A673 (cell line): ENCODE data around the gene GOSR2. TPM values are rescaled to one million over a fixed set of nuclear protein-coding genes. Genes with fewer than 3 reads are reported as not detected.

Source experiments
- BruUV-seq: library from RNA; stranded (reverse); fragments of 400-500 nt; replicated peaks from 2 replicates; lab custom pipeline; 2021; lab: Mats Ljungman, UMichigan
- CTCF ChIA-PET: fragments of 300-600 bp; sonication (Branson Sonifier 250); formaldehyde crosslinking; loops from one replicate; lab custom pipeline; 2022; ENCODE audit warnings: antibody characterized with exemption; lab: Charles Lee
- POLR2A ChIA-PET: fragments of 300-600 bp; sonication (Branson Sonifier 250); formaldehyde crosslinking; loops from one replicate; lab custom pipeline; 2022; ENCODE audit warnings: antibody characterized with exemption; ENCODE audit not compliant: low non-redundant PET; lab: Charles Lee
- DNase-seq: peaks from one replicate; pipeline ENCODE4 v3.0.0-alpha.2; 2015; ENCODE audit warnings: low spot score
- H3K27ac ChIP-seq: fragments of 200-600 bp; sonication (generic); 2 replicates; pipeline ENCODE4 v1.5.1; 2016; ENCODE audit warnings: mixed run types, low read depth, mild to moderate bottlenecking, mixed read lengths, antibody characterized with exemption, low read length; ENCODE audit not compliant: poor library complexity, severe bottlenecking
- H3K27me3 ChIP-seq: fragments of 200-600 bp; sonication (generic); replicated peaks from 2 replicates; pipeline ENCODE4 v1.6.1; 2017; ENCODE audit warnings: mixed run types, low read depth, mild to moderate bottlenecking, mixed read lengths, antibody characterized with exemption, low read length; ENCODE audit not compliant: insufficient read depth, poor library complexity
- H3K36me3 ChIP-seq: fragments of 200-600 bp; sonication (generic); 2 replicates; pipeline ENCODE4 v1.6.1; 2016; ENCODE audit warnings: mixed run types, mild to moderate bottlenecking, mixed read lengths, antibody characterized with exemption, low read length; ENCODE audit not compliant: insufficient read depth, poor library complexity, severe bottlenecking
- H3K4me1 ChIP-seq: fragments of 200-600 bp; sonication (generic); 2 replicates; pipeline ENCODE4 v1.6.1; 2017; ENCODE audit warnings: mixed run types, mild to moderate bottlenecking, mixed read lengths, antibody characterized with exemption, low read length; ENCODE audit not compliant: insufficient read depth, poor library complexity, severe bottlenecking
- H3K4me3 ChIP-seq: fragments of 200-600 bp; sonication (generic); 2 replicates; pipeline ENCODE4 v1.5.1; 2016; ENCODE audit warnings: low read depth, mixed run types, mild to moderate bottlenecking, mixed read lengths, low read length; ENCODE audit not compliant: poor library complexity, severe bottlenecking
- H3K9me3 ChIP-seq: fragments of 200-600 bp; sonication (generic); 2 replicates; pipeline ENCODE4 v1.6.1; 2016; ENCODE audit warnings: mixed run types, low read depth, mild to moderate bottlenecking, mixed read lengths, antibody characterized with exemption, low read length; ENCODE audit not compliant: poor library complexity, severe bottlenecking
- CTCF ChIP-seq: fragments of 300-800, 200-600 bp; sonication (generic); conservative IDR thresholded peaks from 2 replicates; pipeline ENCODE4 v1.5.1; 2017; ENCODE audit warnings: low read depth, mild to moderate bottlenecking, antibody characterized with exemption, low read length, moderate library complexity, mixed read lengths
- EZH2 ChIP-seq: fragments of 200-600 bp; sonication (generic); IDR thresholded peaks from 2 replicates; pipeline ENCODE4 v1.6.1; 2017; ENCODE audit warnings: borderline replicate concordance, low read depth, mild to moderate bottlenecking, mixed read lengths, antibody characterized with exemption, low read length; ENCODE audit not compliant: poor library complexity, severe bottlenecking
- intact Hi-C: fragments of 100-400 bp; cut with micrococcal nuclease; formaldehyde crosslinking; loops from one replicate; pipeline ENCODE4 v1.10.0; 2022; ENCODE audit not compliant: unreplicated experiment
- total RNA-seq: library from RNA; stranded (reverse); gene quantifications from 2 replicates; pipeline ENCODE4 v1.2.3, GENCODE V29; 2021

GOSR2 gene
- total RNA-seq, 1 experiment from 2014 or later = 34.5 TPM

- TF ChIP-seq EZH2 (no peak), CTCF (no peak)
- no peaks in the 10 kb centered on the region for H3K9me3 ChIP-seq
- no peaks in the 10 kb centered on the region for H3K36me3 ChIP-seq
- H3K4me1 ChIP-seq = no peaks in the 10 kb centered on the region
- ChIA-PET CTCF (no interaction called here), POLR2A (no interaction called here)
- DNase-seq = no peak
- BruUV-seq = no TSS peak
- H3K27ac ChIP-seq = no peak overlapping the region
- intact Hi-C loops = no loop called here
- no peaks in the 10 kb centered on the region for H3K27me3 ChIP-seq
- H3K4me3 ChIP-seq = no peak overlapping the region
Observed at GRCh38 chr17:46881015-46881414, 41.9 kb upstream of the GOSR2 start.

GRCh38 chr17:46882666-46883065, 40.3 kb upstream of the GOSR2 start:
- POLR2A ChIA-PET = no interaction called here
- TF ChIP-seq CTCF (no peak), EZH2 (no peak)
- Histone ChIP-seq H3K9me3 (no peaks in the 10 kb centered on the region), H3K4me1 (no peaks in the 10 kb centered on the region), H3K27me3 (no peaks in the 10 kb centered on the region), H3K4me3 (no peak overlapping the region), H3K27ac (no peak overlapping the region), H3K36me3 (no peaks in the 10 kb centered on the region)
- no peak for DNase-seq
- no TSS peak for BruUV-seq
- CTCF ChIA-PET = no interaction called here
- intact Hi-C loops = no loop called here

- Histone ChIP-seq H3K4me1 (no peaks in the 10 kb centered on the region), H3K36me3 (no peaks in the 10 kb centered on the region), H3K4me3 (no peak overlapping the region), H3K9me3 (no peaks in the 10 kb centered on the region), H3K27ac (no peak overlapping the region), H3K27me3 (no peaks in the 10 kb centered on the region)
- no peak for DNase-seq
- BruUV-seq = no TSS peak
- intact Hi-C loops = no loop called here
- ChIA-PET POLR2A (no interaction called here), CTCF (no interaction called here)
- TF ChIP-seq EZH2 = no peak
- no peak for TF ChIP-seq CTCF
Observed at GRCh38 chr17:46883871-46884520, 39.0 kb upstream of the GOSR2 start.
